SK-N-SH treated with all-trans-retinoic acid at 6 μM for 48 hours (cell line): Measurements from ENCODE around the gene DNAJB2.
A peak's percentile ranks its signal among the peaks of the same experiment; 100 is the strongest.

ENCODE experiments used
- ATAC-seq: fragments of 200-7000 bp; cut with Tn5 transposase; 3 replicates; pipeline ENCODE4 v1.9.1; 2020; ENCODE audit warnings: mild to moderate bottlenecking, moderate library complexity
- BACH2 ChIP-seq: fragments of 250-450 bp; sonication (Bioruptor Pico); IDR thresholded peaks from 2 replicates; pipeline ENCODE4 v1.9.0; 2021; ENCODE audit warnings: mild to moderate bottlenecking, borderline replicate concordance
- CSDC2 ChIP-seq: fragments of 250-450 bp; sonication (Bioruptor Pico); IDR thresholded peaks from 2 replicates; pipeline ENCODE4 v1.5.0; 2020; ENCODE audit warnings: mild to moderate bottlenecking, moderate library complexity
- CSRNP3 ChIP-seq: fragments of 250-450 bp; sonication (Bioruptor Pico); IDR thresholded peaks from 2 replicates; pipeline ENCODE4 v1.5.1; 2021; ENCODE audit warnings: mild to moderate bottlenecking, moderate library complexity
- ESRRG ChIP-seq: fragments of 250-450 bp; sonication (Bioruptor Pico); IDR thresholded peaks from 2 replicates; pipeline ENCODE4 v1.6.1; 2021; ENCODE audit warnings: mild to moderate bottlenecking
- GLIS3 ChIP-seq: fragments of 250-450 bp; sonication (Bioruptor Pico); IDR thresholded peaks from 2 replicates; pipeline ENCODE4 v1.5.0; 2020; ENCODE audit warnings: mild to moderate bottlenecking, moderate library complexity
- OSR1 ChIP-seq: fragments of 250-450 bp; sonication (Bioruptor Pico); IDR thresholded peaks from 2 replicates; pipeline ENCODE4 v1.8.0; 2022; ENCODE audit warnings: moderate library complexity, mild to moderate bottlenecking, inconsistent platforms
- PATZ1 ChIP-seq: fragments of 250-450 bp; sonication (Bioruptor Pico); IDR thresholded peaks from 2 replicates; pipeline ENCODE4 v1.8.0; 2020; ENCODE audit warnings: mild to moderate bottlenecking, moderate library complexity, borderline replicate concordance
- POU6F1 ChIP-seq: fragments of 250-450 bp; sonication (Bioruptor Pico); IDR thresholded peaks from 2 replicates; pipeline ENCODE4 v1.8.0; 2021; ENCODE audit warnings: low read depth, mild to moderate bottlenecking, moderate library complexity, borderline replicate concordance
- PPARA ChIP-seq: fragments of 250-450 bp; sonication (Bioruptor Pico); IDR thresholded peaks from 2 replicates; pipeline ENCODE4 v1.5.0; 2020; ENCODE audit warnings: mild to moderate bottlenecking, borderline replicate concordance
- SNAI2 ChIP-seq: fragments of 250-450 bp; sonication (Bioruptor Pico); IDR thresholded peaks from 2 replicates; pipeline ENCODE4 v1.5.0; 2020; ENCODE audit warnings: mild to moderate bottlenecking, moderate library complexity
- TCF4 ChIP-seq: fragments of 250-450 bp; sonication (Bioruptor Pico); IDR thresholded peaks from 2 replicates; pipeline ENCODE4 v1.8.0; 2021; ENCODE audit warnings: mild to moderate bottlenecking, moderate library complexity, borderline replicate concordance
- TOX ChIP-seq: fragments of 250-450 bp; sonication (Bioruptor Pico); IDR thresholded peaks from 2 replicates; pipeline ENCODE4 v1.8.0; 2021; ENCODE audit warnings: mild to moderate bottlenecking, moderate library complexity, borderline replicate concordance
- TSHZ2 ChIP-seq: fragments of 250-450 bp; sonication (Bioruptor Pico); IDR thresholded peaks from 2 replicates; pipeline ENCODE4 v1.5.0; 2020; ENCODE audit warnings: mild to moderate bottlenecking, moderate library complexity
- ZC3H10 ChIP-seq: fragments of 250-450 bp; sonication (Bioruptor Pico); IDR thresholded peaks from 2 replicates; pipeline ENCODE4 v1.5.1; 2021; ENCODE audit warnings: mild to moderate bottlenecking, moderate library complexity
- ZFP3 ChIP-seq: fragments of 250-450 bp; sonication (Bioruptor Pico); IDR thresholded peaks from 2 replicates; pipeline ENCODE4 v1.5.0; 2020; ENCODE audit warnings: mild to moderate bottlenecking, moderate library complexity
- ZNF565 ChIP-seq: fragments of 450-650 bp; formaldehyde crosslinking; conservative IDR thresholded peaks from 2 replicates; pipeline ENCODE4 v1.5.0; 2020; ENCODE audit warnings: low read depth, mild to moderate bottlenecking, moderate library complexity
- ZNF70 ChIP-seq: fragments of 450-650 bp; formaldehyde crosslinking; IDR thresholded peaks from 2 replicates; pipeline ENCODE4 v1.5.0; 2020; ENCODE audit warnings: mild to moderate bottlenecking, moderate library complexity
- ZNF8 ChIP-seq: fragments of 450-650 bp; formaldehyde crosslinking; IDR thresholded peaks from 2 replicates; pipeline ENCODE4 v1.5.0; 2020; ENCODE audit warnings: mild to moderate bottlenecking, moderate library complexity
- TF ChIP-seq, protein P1 (sequence below): fragments of 250-450 bp; sonication (Bioruptor Pico); IDR thresholded peaks from 2 replicates; pipeline ENCODE4 v1.5.1; 2020; ENCODE audit warnings: low read depth, mild to moderate bottlenecking, moderate library complexity

Gene DNAJB2

DNA sequence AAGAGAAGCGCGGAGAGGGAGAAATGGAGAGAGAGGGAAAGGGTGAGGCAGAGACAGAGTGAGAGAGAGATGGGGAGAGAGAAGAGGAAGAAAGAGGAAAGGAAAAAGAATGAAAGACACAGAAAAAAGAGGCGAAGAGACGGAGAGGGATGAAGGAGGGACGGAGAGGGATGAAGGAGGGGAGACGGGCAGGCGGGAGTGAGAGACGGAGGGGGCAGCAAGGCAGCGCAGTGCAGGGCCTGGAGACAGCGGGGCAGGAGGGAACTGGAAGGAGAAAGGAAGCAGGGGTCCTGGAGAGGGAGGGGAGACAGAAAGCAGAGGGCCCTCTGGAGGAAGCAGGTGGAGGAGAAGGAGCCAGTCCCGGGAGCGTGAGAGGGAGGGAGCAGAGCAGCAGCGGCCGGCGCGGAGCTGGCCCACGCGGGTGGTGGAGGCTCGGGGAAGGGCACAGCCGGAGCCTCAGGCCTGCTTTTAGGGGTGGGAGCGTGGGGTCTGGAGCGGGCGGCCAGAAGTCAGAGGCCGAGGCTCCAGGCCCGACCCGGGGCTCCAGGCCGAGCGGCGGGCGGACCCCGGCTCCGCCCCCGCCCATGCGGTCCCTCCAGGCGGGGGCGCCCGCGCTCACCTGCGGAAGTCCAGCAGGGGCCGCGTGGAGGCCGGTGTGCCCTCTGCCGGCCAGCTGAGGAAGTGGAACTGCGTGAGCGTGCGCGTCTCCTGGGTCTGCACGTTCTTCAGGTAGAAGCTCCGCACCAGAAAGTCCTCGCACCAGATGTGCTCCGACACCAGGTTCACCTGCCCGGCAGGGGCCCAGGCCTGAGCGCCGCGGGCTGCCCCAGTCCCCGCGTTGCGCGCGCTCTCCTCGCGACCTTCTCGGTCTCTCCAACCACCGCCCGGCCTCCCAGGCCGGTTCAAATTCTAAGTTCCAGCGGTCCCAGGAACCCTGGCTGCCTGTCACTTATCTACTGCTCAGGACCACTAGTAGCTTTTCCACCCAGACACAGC is 15.5 kb downstream of the DNAJB2 start:
- peak; percentile 86 for ATAC-seq
- no peak for TF ChIP-seq ZFP3 (CRISPR knock-in tag)
- TF ChIP-seq ESRRG (CRISPR knock-in tag): no peak
- no peak for TF ChIP-seq POU6F1 (CRISPR knock-in tag)
- TF ChIP-seq BACH2 (CRISPR knock-in tag): no peak
- no peak for TF ChIP-seq ZC3H10 (CRISPR knock-in tag)
- no peak for TF ChIP-seq TSHZ2 (CRISPR knock-in tag)
- TF ChIP-seq ZNF8 (CRISPR knock-in tag): no peak
- TF ChIP-seq CSRNP3: no peak
- no peak for TF ChIP-seq GLIS3
- TF ChIP-seq PPARA: no peak
- TF ChIP-seq, all 23 proteins: peak for 0

DNA sequence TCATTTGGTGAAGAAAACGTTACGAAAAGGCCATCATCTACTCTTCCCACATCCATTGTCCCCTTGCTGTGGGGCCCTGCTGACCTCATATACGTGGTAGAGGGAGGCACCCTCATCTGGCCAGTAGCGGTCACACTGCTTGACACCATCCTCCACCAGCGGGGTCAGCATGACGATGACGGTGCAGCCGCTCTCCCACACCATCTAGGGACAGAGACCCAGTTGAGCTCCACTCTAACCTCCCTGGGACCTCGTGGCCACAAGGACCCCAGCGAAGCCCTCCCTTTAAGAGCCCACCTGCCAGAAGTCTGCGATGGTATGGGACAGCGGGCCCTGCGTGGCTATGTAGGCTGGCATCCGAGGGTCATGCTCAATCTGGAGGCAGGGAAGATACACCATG is 17.0 kb downstream of the DNAJB2 start:
- ATAC-seq: no peak
- no peak for TF ChIP-seq PPARA
- TF ChIP-seq ZFP3 (CRISPR knock-in tag): no peak
- TF ChIP-seq, protein P1, sequence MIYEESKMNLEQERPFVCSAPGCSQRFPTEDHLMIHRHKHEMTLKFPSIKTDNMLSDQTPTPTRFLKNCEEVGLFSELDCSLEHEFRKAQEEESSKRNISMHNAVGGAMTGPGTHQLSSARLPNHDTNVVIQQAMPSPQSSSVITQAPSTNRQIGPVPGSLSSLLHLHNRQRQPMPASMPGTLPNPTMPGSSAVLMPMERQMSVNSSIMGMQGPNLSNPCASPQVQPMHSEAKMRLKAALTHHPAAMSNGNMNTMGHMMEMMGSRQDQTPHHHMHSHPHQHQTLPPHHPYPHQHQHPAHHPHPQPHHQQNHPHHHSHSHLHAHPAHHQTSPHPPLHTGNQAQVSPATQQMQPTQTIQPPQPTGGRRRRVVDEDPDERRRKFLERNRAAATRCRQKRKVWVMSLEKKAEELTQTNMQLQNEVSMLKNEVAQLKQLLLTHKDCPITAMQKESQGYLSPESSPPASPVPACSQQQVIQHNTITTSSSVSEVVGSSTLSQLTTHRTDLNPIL (CRISPR knock-in tag): no peak
- TF ChIP-seq TCF4: no peak
- TF ChIP-seq PATZ1: no peak
- TF ChIP-seq ZNF70 (CRISPR knock-in tag): no peak
- TF ChIP-seq CSDC2 (CRISPR knock-in tag): no peak
- no peak for TF ChIP-seq POU6F1 (CRISPR knock-in tag)
- no peak for TF ChIP-seq BACH2 (CRISPR knock-in tag)
- no peak for TF ChIP-seq ZNF565 (CRISPR knock-in tag)
- no peak for TF ChIP-seq SNAI2 (CRISPR knock-in tag)
- TF ChIP-seq TOX (CRISPR knock-in tag): no peak
- no peak for TF ChIP-seq TSHZ2 (CRISPR knock-in tag)
- TF ChIP-seq OSR1: no peak
- TF ChIP-seq, all 23 proteins: peak for 0
